Caco-2 (cell line): ENCODE results near the gene TGM5. TPM values are rescaled to one million over a fixed set of nuclear protein-coding genes. Genes with fewer than 3 reads are reported as not detected.

ENCODE experiments used
- BruUV-seq: library from RNA; stranded (reverse); fragments of 400-500 nt; replicated peaks from 2 replicates; lab custom pipeline; 2021; lab: Mats Ljungman, UMichigan
- CTCF ChIA-PET: fragments of 300-600 bp; sonication (Branson Sonifier 250); formaldehyde crosslinking; loops from one replicate; lab custom pipeline; 2022; ENCODE audit warnings: antibody characterized with exemption; lab: Charles Lee
- POLR2A ChIA-PET: fragments of 300-600 bp; sonication (Branson Sonifier 250); formaldehyde crosslinking; loops from one replicate; lab custom pipeline; 2022; ENCODE audit warnings: antibody characterized with exemption; lab: Charles Lee
- DNase-seq, 2 experiments: peaks; one replicate each; pipeline versions ENCODE4 v3.0.0 to v3.0.0-alpha.2; 2020 to 2022
- H3K27me3 ChIP-seq: replicated peaks from 2 replicates; pipeline ENCODE4 v1.6.0; 2011; ENCODE audit warnings: low read length; ENCODE audit not compliant: control insufficient read depth, insufficient read depth
- H3K36me3 ChIP-seq: 2 replicates; pipeline ENCODE4 v1.5.1; 2011; ENCODE audit warnings: low read length; ENCODE audit not compliant: control insufficient read depth, insufficient read depth
- H3K4me1 ChIP-seq: fragments of 250-450 bp; sonication (Bioruptor Pico); 2 replicates; pipeline ENCODE4 v1.5.1; 2020; ENCODE audit warnings: mild to moderate bottlenecking
- H3K4me3 ChIP-seq: 2 replicates; pipeline ENCODE4 v1.5.1; 2011; ENCODE audit warnings: low read depth, mild to moderate bottlenecking, control low read depth, low read length
- H3K9me3 ChIP-seq: fragments of 250-450 bp; sonication (Bioruptor Pico); 2 replicates; pipeline ENCODE4 v1.5.1; 2020; ENCODE audit warnings: mild to moderate bottlenecking, moderate library complexity
- H3K27ac Mint-ChIP-seq: one replicate; pipeline ENCODE4 v1.8.0; 2022; ENCODE audit warnings: mixed read lengths; ENCODE audit not compliant: unreplicated experiment
- H3K27me3 Mint-ChIP-seq: one replicate; pipeline ENCODE4 v1.8.0; 2022; ENCODE audit warnings: mixed read lengths; ENCODE audit not compliant: insufficient read depth, unreplicated experiment
- H3K36me3 Mint-ChIP-seq: one replicate; pipeline ENCODE4 v1.8.0; 2022; ENCODE audit warnings: mild to moderate bottlenecking, mixed read lengths; ENCODE audit not compliant: insufficient read depth, unreplicated experiment
- H3K4me1 Mint-ChIP-seq: one replicate; pipeline ENCODE4 v1.8.0; 2022; ENCODE audit warnings: low read depth, mixed read lengths; ENCODE audit not compliant: unreplicated experiment
- H3K4me3 Mint-ChIP-seq: one replicate; pipeline ENCODE4 v1.8.0; 2022; ENCODE audit warnings: mild to moderate bottlenecking, moderate library complexity, mixed read lengths; ENCODE audit not compliant: unreplicated experiment
- H3K9me3 Mint-ChIP-seq: one replicate; pipeline ENCODE4 v1.8.0; 2022; ENCODE audit warnings: mixed read lengths; ENCODE audit not compliant: unreplicated experiment
- CTCF ChIP-seq, 2 experiments: fragments of 200-600 bp in 1 of 2; IDR thresholded peaks; 1 replicate in 1 of 2; 2 replicates in 1 of 2; pipeline versions ENCODE4 v1.5.1 to v1.8.0; 2011 to 2022; ENCODE audit warnings: antibody characterized with exemption in 1 of 2, control low read depth in 1 of 2, inconsistent platforms in 1 of 2, low read depth in 1 of 2, low read length in 1 of 2, mild to moderate bottlenecking in 1 of 2, moderate library complexity in 1 of 2; ENCODE audit not compliant: insufficient read depth in 1 of 2, severe bottlenecking in 1 of 2, unreplicated experiment in 1 of 2
- intact Hi-C: fragments of 100-400 bp; cut with micrococcal nuclease; formaldehyde crosslinking; loops from one replicate; pipeline ENCODE4 v1.10.0; 2022; ENCODE audit not compliant: unreplicated experiment
- total RNA-seq: library from RNA; stranded (reverse); gene quantifications from 2 replicates; pipeline ENCODE4 v1.2.3, GENCODE V29; 2022

The TGM5 gene
- total RNA-seq, 1 experiment from 2014 or later = not detected

GRCh38 chr15:43258781-43259180 lies 7.9 kb downstream of the TGM5 start:
- intact Hi-C loops = no loop called here
- H3K27ac Mint-ChIP-seq = no peak overlapping the region
- CTCF ChIA-PET = no interaction called here

GRCh38 chr15:43256341-43256740 lies 10.4 kb downstream of the TGM5 start:
- H3K9me3 ChIP-seq = no peaks in the 10 kb centered on the region
- ChIA-PET POLR2A (no interaction called here), CTCF (no interaction called here)
- H3K27me3 ChIP-seq = no peaks in the 10 kb centered on the region; the same call in none of the 2 replicates
- Mint-ChIP-seq H3K9me3 (no peaks in the 10 kb centered on the region), H3K27me3 (peaks cover 14% of the 10 kb centered on the region), H3K27ac (no peak overlapping the region), H3K4me1 (no peaks in the 10 kb centered on the region), H3K36me3 (no peaks in the 10 kb centered on the region), H3K4me3 (no peak overlapping the region)
- H3K4me1 ChIP-seq = no peaks in the 10 kb centered on the region
- H3K36me3 ChIP-seq = no peaks in the 10 kb centered on the region
- TF ChIP-seq CTCF (IDR thresholded peaks at IDR 0.05; ENCODE audit: insufficient read depth in 1 of 2, low read depth in 1 of 2, low read length in 1 of 2, severe bottlenecking in 1 of 2, unreplicated experiment in 1 of 2) = no peak
- intact Hi-C loops = no loop called here
- DNase-seq = no peak
- BruUV-seq = no TSS peak
- no peak overlapping the region for H3K4me3 ChIP-seq

More at GRCh38 chr15:43258781-43259180, 7.9 kb downstream of the TGM5 start:
- H3K9me3 Mint-ChIP-seq = no peaks in the 10 kb centered on the region
- no peaks in the 10 kb centered on the region for H3K4me1 ChIP-seq
- no peaks in the 10 kb centered on the region; the same call in none of the 2 replicates for H3K27me3 ChIP-seq
- H3K4me3 Mint-ChIP-seq = no peak overlapping the region
- TF ChIP-seq CTCF (IDR thresholded peaks at IDR 0.05; ENCODE audit: insufficient read depth in 1 of 2, low read depth in 1 of 2, low read length in 1 of 2, severe bottlenecking in 1 of 2, unreplicated experiment in 1 of 2) = no peak
- no peak for DNase-seq
- H3K36me3 ChIP-seq = no peaks in the 10 kb centered on the region
- H3K9me3 ChIP-seq = no peaks in the 10 kb centered on the region
- POLR2A ChIA-PET = no interaction called here
- H3K4me3 ChIP-seq = no peak overlapping the region
- no peaks in the 10 kb centered on the region for H3K36me3 Mint-ChIP-seq
- H3K4me1 Mint-ChIP-seq = no peaks in the 10 kb centered on the region
- no TSS peak for BruUV-seq
- H3K27me3 Mint-ChIP-seq = peaks cover 15% of the 10 kb centered on the region

- no peaks in the 10 kb centered on the region for H3K4me1 ChIP-seq
- intact Hi-C loops = no loop called here
- H3K4me1 Mint-ChIP-seq = no peaks in the 10 kb centered on the region
- H3K36me3 ChIP-seq = no peaks in the 10 kb centered on the region
- H3K4me3 Mint-ChIP-seq = no peak overlapping the region
- ChIA-PET POLR2A (no interaction called here), CTCF (no interaction called here)
- H3K27ac Mint-ChIP-seq = no peak overlapping the region
- no peaks in the 10 kb centered on the region for H3K36me3 Mint-ChIP-seq
- no peaks in the 10 kb centered on the region for H3K9me3 ChIP-seq
- no TSS peak for BruUV-seq
- no peak overlapping the region for H3K4me3 ChIP-seq
- peaks cover 14% of the 10 kb centered on the region for H3K27me3 Mint-ChIP-seq
- H3K27me3 ChIP-seq = no peaks in the 10 kb centered on the region; the same call in 1 of the 2 replicates
- no peaks in the 10 kb centered on the region for H3K9me3 Mint-ChIP-seq
- no peak for DNase-seq
- no peak for TF ChIP-seq CTCF (IDR thresholded peaks at IDR 0.05; ENCODE audit: insufficient read depth in 1 of 2, low read depth in 1 of 2, low read length in 1 of 2, severe bottlenecking in 1 of 2, unreplicated experiment in 1 of 2)
These were observed 11.4 kb downstream of the TGM5 start for GRCh38 chr15:43255376-43255775.
